ENCODE measurements around the gene CENPP.

GRCh38 chr9:92402360-92402759 lies 76.6 kb downstream of the CENPP start:
- TF ChIP-seq CTCF (IDR thresholded peaks at IDR 0.05) (no peak), POLR2A (IDR thresholded peaks at IDR 0.05) (no peak), POLR2AphosphoS5 (IDR thresholded peaks at IDR 0.05) (no peak), EP300 (IDR thresholded peaks at IDR 0.05) (no peak)

All from suprapubic skin (tissue), 4 donors.